SK-N-SH (cell line): Measurements from ENCODE around the gene CBX8. TPM values are rescaled to one million over a fixed set of nuclear protein-coding genes. Genes with fewer than 3 reads are reported as not detected.

Source experiments
- CTCF ChIA-PET: fragments of 300-600, 350-600 bp; formaldehyde crosslinking; extraction: SDS; loops from one replicate; lab custom pipeline; 2021; lab: Yijun Ruan, JAX
- POLR2A ChIA-PET: fragments of 350-600 bp; sonication (Branson Sonifier 250); formaldehyde crosslinking; extraction: SDS; loops from one replicate; lab custom pipeline; 2020; ENCODE audit warnings: antibody characterized with exemption, inconsistent platforms; lab: Yijun Ruan, JAX
- DNase-seq: peaks from one replicate; pipeline ENCODE4 v3.0.0; 2012
- H2AFZ ChIP-seq: fragments of 200-600 bp; sonication (generic); 2 replicates; pipeline ENCODE4 v1.8.1; 2016; ENCODE audit warnings: antibody characterized with exemption, mild to moderate bottlenecking, low read depth
- H3F3A ChIP-seq: fragments of 200-600 bp; sonication (generic); replicated peaks from 2 replicates; pipeline ENCODE3; 2016; ENCODE audit warnings: antibody characterized with exemption, mild to moderate bottlenecking; ENCODE audit not compliant: insufficient read depth
- H3K27ac ChIP-seq, 2 experiments: fragments of 200-500 bp in 1 of 2; fragments of 200-600 bp in 1 of 2; sonication (Bioruptor generic) in 1 of 2; sonication (generic), shearing (Covaris generic) in 1 of 2; 2 replicates each; pipeline versions ENCODE4 v1.5.1 to v1.6.1; 2014 to 2016; ENCODE audit warnings: low read depth in 2 of 2, inconsistent platforms in 1 of 2, low read length in 1 of 2, mild to moderate bottlenecking in 1 of 2, mixed read lengths in 1 of 2
- H3K27me3 ChIP-seq: fragments of 200-600 bp; sonication (generic), shearing (Covaris generic); 2 replicates; pipeline ENCODE4 v1.6.1; 2016; ENCODE audit warnings: mixed run types; ENCODE audit not compliant: insufficient read depth
- H3K36me3 ChIP-seq, 2 experiments: fragments of 200-500 bp in 1 of 2; fragments of 200-600 bp in 1 of 2; sonication (Bioruptor generic) in 1 of 2; sonication (generic) in 1 of 2; replicated peaks in 1 of 2; 2 replicates each; pipeline versions ENCODE3 to v1.5.1; 2014 to 2016; ENCODE audit warnings: low read length in 1 of 2, mild to moderate bottlenecking in 1 of 2; ENCODE audit not compliant: insufficient read depth in 2 of 2, control insufficient read depth in 1 of 2
- H3K4me1 ChIP-seq, 2 experiments: fragments of 200-500 bp in 1 of 2; fragments of 200-600 bp in 1 of 2; sonication (Bioruptor generic) in 1 of 2; sonication (generic), shearing (Covaris generic) in 1 of 2; 2 replicates each; pipeline versions ENCODE4 v1.5.1 to v1.6.1; 2014 to 2016; ENCODE audit warnings: low read depth in 1 of 2, low read length in 1 of 2, mixed run types in 1 of 2; ENCODE audit not compliant: insufficient read depth in 2 of 2, control insufficient read depth in 1 of 2
- H3K4me2 ChIP-seq: fragments of 200-600 bp; sonication (generic), shearing (Covaris generic); 2 replicates; pipeline ENCODE4 v1.6.1; 2017; ENCODE audit warnings: mixed run types
- H3K4me3 ChIP-seq, 2 experiments: fragments of 200-500 bp in 1 of 2; fragments of 200-600 bp in 1 of 2; sonication (Bioruptor generic) in 1 of 2; sonication (generic), shearing (Covaris generic) in 1 of 2; 2 replicates each; pipeline versions ENCODE4 v1.5.1 to v1.8.1; 2014 to 2016; ENCODE audit warnings: low read depth in 2 of 2, inconsistent platforms in 1 of 2, low read length in 1 of 2, mild to moderate bottlenecking in 1 of 2, mixed read lengths in 1 of 2, moderate library complexity in 1 of 2
- H3K79me2 ChIP-seq: fragments of 200-600 bp; sonication (generic); 2 replicates; pipeline ENCODE4 v1.8.1; 2017; ENCODE audit warnings: mild to moderate bottlenecking; ENCODE audit not compliant: insufficient read depth
- H3K9ac ChIP-seq: fragments of 200-600 bp; sonication (generic); 2 replicates; pipeline ENCODE4 v1.6.1; 2017; ENCODE audit warnings: mixed run types
- H3K9me2 ChIP-seq: fragments of 200-600 bp; sonication (generic); 2 replicates; pipeline ENCODE4 v1.6.1; 2017; ENCODE audit warnings: mixed run types
- H3K9me3 ChIP-seq: fragments of 200-600 bp; sonication (generic); 2 replicates; pipeline ENCODE4 v1.6.1; 2017; ENCODE audit warnings: mixed run types, mild to moderate bottlenecking, moderate library complexity
- H4K20me1 ChIP-seq: fragments of 200-600 bp; sonication (generic); 2 replicates; pipeline ENCODE4 v1.6.1; 2017; ENCODE audit warnings: mild to moderate bottlenecking, mixed run types; ENCODE audit not compliant: insufficient read depth
- CTCF ChIP-seq: fragments of 200-600 bp; sonication (generic); IDR thresholded peaks from 2 replicates; pipeline ENCODE4 v1.6.1; 2017; ENCODE audit warnings: antibody characterized with exemption, mild to moderate bottlenecking, moderate library complexity
- ELF1 ChIP-seq: IDR thresholded peaks from 2 replicates; pipeline ENCODE4 v1.4.0; 2012
- EP300 ChIP-seq, 2 experiments: IDR thresholded peaks; 2 replicates each; pipeline versions ENCODE4 v1.4.0 to v1.6.1; 2012; ENCODE audit warnings: borderline replicate concordance in 1 of 2, low read depth in 1 of 2, low read length in 1 of 2
- EZH2phosphoT487 ChIP-seq: fragments of 200-600 bp; sonication (generic); IDR thresholded peaks from 2 replicates; pipeline ENCODE4 v1.6.1; 2017; ENCODE audit warnings: low read depth, mixed run types, mild to moderate bottlenecking, antibody characterized with exemption, moderate library complexity, borderline replicate concordance
- FOXJ3 ChIP-seq: sonication (generic); formaldehyde crosslinking; IDR thresholded peaks from 2 replicates; pipeline ENCODE4 v1.5.1; 2020; ENCODE audit warnings: mild to moderate bottlenecking, missing genetic modification reagents
- FOXM1 ChIP-seq: IDR thresholded peaks from 2 replicates; pipeline ENCODE4 v1.4.0; 2012; ENCODE audit warnings: low read depth, mild to moderate bottlenecking
- GABPA ChIP-seq: IDR thresholded peaks from 2 replicates; pipeline ENCODE4 v1.4.0; 2012; ENCODE audit warnings: low read depth, mild to moderate bottlenecking
- GATA2 ChIP-seq: sonication (generic); formaldehyde crosslinking; IDR thresholded peaks from 2 replicates; pipeline ENCODE4 v1.5.0; 2020; ENCODE audit warnings: mild to moderate bottlenecking, missing genetic modification reagents
- JUND ChIP-seq: IDR thresholded peaks from 2 replicates; pipeline ENCODE4 v1.4.0; 2012
- MEF2A ChIP-seq: IDR thresholded peaks from 2 replicates; pipeline ENCODE4 v1.4.0; 2012; ENCODE audit warnings: low read depth, borderline replicate concordance
- MXI1 ChIP-seq: IDR thresholded peaks from 2 replicates; pipeline ENCODE4 v1.6.1; 2012; ENCODE audit warnings: mild to moderate bottlenecking, low read depth, low read length, improper control_type of control experiment
- NFIC ChIP-seq: IDR thresholded peaks from 2 replicates; pipeline ENCODE4 v1.4.0; 2012; ENCODE audit warnings: borderline replicate concordance
- NRF1 ChIP-seq: IDR thresholded peaks from 2 replicates; pipeline ENCODE4 v1.6.1; 2012; ENCODE audit warnings: low read depth, mild to moderate bottlenecking, low read length
- POLR2AphosphoS5 ChIP-seq: IDR thresholded peaks from 2 replicates; pipeline ENCODE4 v1.6.1; 2012; ENCODE audit warnings: low read depth, low read length
- RAD21 ChIP-seq: IDR thresholded peaks from 2 replicates; pipeline ENCODE4 v1.6.1; 2012; ENCODE audit warnings: mild to moderate bottlenecking, low read length
- RCOR1 ChIP-seq: fragments of 150-350 bp; IDR thresholded peaks from 2 replicates; pipeline ENCODE4 v1.6.1; 2017; ENCODE audit warnings: antibody characterized with exemption, low read length
- RXRA ChIP-seq: IDR thresholded peaks from 2 replicates; pipeline ENCODE4 v1.4.0; 2012; ENCODE audit warnings: low read depth, mild to moderate bottlenecking, borderline replicate concordance
- SIN3A ChIP-seq: IDR thresholded peaks from 2 replicates; pipeline ENCODE4 v1.6.1; 2012; ENCODE audit warnings: low read depth, mild to moderate bottlenecking, low read length, moderate library complexity, borderline replicate concordance
- SMC3 ChIP-seq: IDR thresholded peaks from 2 replicates; pipeline ENCODE4 v1.6.1; 2012; ENCODE audit warnings: low read depth, low read length, improper control_type of control experiment
- TAF1 ChIP-seq: IDR thresholded peaks from 2 replicates; pipeline ENCODE4 v1.6.1; 2012; ENCODE audit warnings: low read depth, mild to moderate bottlenecking, low read length, moderate library complexity, borderline replicate concordance
- TCF12 ChIP-seq: IDR thresholded peaks from 2 replicates; pipeline ENCODE4 v1.4.0; 2012
- USF2 ChIP-seq: fragments of 150-350 bp; IDR thresholded peaks from 2 replicates; pipeline ENCODE4 v1.6.1; 2017; ENCODE audit warnings: antibody characterized with exemption, low read length, low read depth, borderline replicate concordance
- YY1 ChIP-seq: IDR thresholded peaks from 2 replicates; pipeline ENCODE4 v1.4.0; 2012; ENCODE audit warnings: low read depth, mild to moderate bottlenecking
- ZBTB33 ChIP-seq: IDR thresholded peaks from 2 replicates; pipeline ENCODE4 v1.4.0; 2012; ENCODE audit warnings: low read depth, borderline replicate concordance
- WGBS: methylation state at CpG from one replicate; pipeline ENCODE4 v1.1.6; 2017; ENCODE audit warnings: low lambda C conversion rate; 5-methylcytosine and 5-hydroxymethylcytosine counted together
- polyA plus RNA-seq, 3 experiments: library from polyadenylated mRNA; depleted of rRNA; stranded (reverse); fragments of >200 nt; gene quantifications; 2 replicates each; pipeline ENCODE4 v1.2.3, GENCODE V29; 2012
- TF ChIP-seq, protein P1 (sequence below): fragments of 150-350 bp; IDR thresholded peaks from 2 replicates; pipeline ENCODE4 v1.6.1; 2016; ENCODE audit warnings: mild to moderate bottlenecking, low read depth, low read length

Gene CBX8
- polyA plus RNA-seq, 1 of the 3 experiments (the other 2 are of a cell fraction): 2.9 TPM

GRCh38 chr17:79811011-79811867 lies 14.4 kb upstream of the CBX8 start:
- Histone ChIP-seq H3K4me3 (peak overlapping the region; percentile 50 to 51), H3K79me2 (no peaks in the 10 kb centered on the region), H3K27ac (peak overlapping the region in 1 of 2 experiments; percentile 90; a peak in 2 of 4 replicates), H3K36me3 (no peaks in the 10 kb centered on the region), H3F3A (peaks cover 19% of the 10 kb centered on the region), H3K27me3 (peaks cover 34% of the 10 kb centered on the region), H3K4me1 (peaks cover 15 to 41% of the 10 kb centered on the region in 2 experiments), H3K9me3 (no peaks in the 10 kb centered on the region), H4K20me1 (no peaks in the 10 kb centered on the region), H3K9ac (no peak overlapping the region), H3K9me2 (no peaks in the 10 kb centered on the region), H3K4me2 (peak overlapping the region; percentile 100), H2AFZ (peak overlapping the region; percentile 72)
- ChIA-PET CTCF (interaction anchor here (0.6 to 14.7 kb wide), 44 partner anchors 8 to 608 kb away, joined by 3 to 274 read pairs (median 5); partner anchors contain the start of genes CBX2, CBX4, CBX8 and GAA), POLR2A (interaction anchor here (0.9 to 6.9 kb wide), 12 partner anchors 14 to 174 kb away, joined by 3 to 93 read pairs (median 5); partner anchors contain the start of genes CBX4 and CBX8)
- peak; percentile 97 for DNase-seq
- WGBS: 2% methylated on average over 44 of the region's 66 CpGs
- TF ChIP-seq MEF2A (no peak), ELF1 (no peak), GATA2 (no peak), USF2 (no peak), TCF12 (peak; percentile 57; the same call in 1 of the 2 replicates), JUND (no peak), ZBTB33 (no peak), POLR2AphosphoS5 (no peak), RAD21 (peak; percentile 65), SMC3 (peak; percentile 71), MXI1 (peak; percentile 54), CTCF (peak; percentile 93), RCOR1 (no peak), NRF1 (peak; percentile 52), YY1 (0 out of 2 replicates have a peak, but pooled peaks have one; percentile 43), GABPA (no peak), TAF1 (no peak), EZH2phosphoT487 (no peak), FOXM1 (no peak), EP300 (IDR thresholded peaks at IDR 0.05; ENCODE audit: borderline replicate concordance in 1 of 2, low read depth in 1 of 2, low read length in 1 of 2) (peak in 1 of 2 experiments; percentile 23; a peak in 1 of 4 replicates), NFIC (no peak), RXRA (no peak), SIN3A (peak; percentile 58; the same call in 1 of the 2 replicates), FOXJ3 (no peak)
- TF ChIP-seq, protein P1, sequence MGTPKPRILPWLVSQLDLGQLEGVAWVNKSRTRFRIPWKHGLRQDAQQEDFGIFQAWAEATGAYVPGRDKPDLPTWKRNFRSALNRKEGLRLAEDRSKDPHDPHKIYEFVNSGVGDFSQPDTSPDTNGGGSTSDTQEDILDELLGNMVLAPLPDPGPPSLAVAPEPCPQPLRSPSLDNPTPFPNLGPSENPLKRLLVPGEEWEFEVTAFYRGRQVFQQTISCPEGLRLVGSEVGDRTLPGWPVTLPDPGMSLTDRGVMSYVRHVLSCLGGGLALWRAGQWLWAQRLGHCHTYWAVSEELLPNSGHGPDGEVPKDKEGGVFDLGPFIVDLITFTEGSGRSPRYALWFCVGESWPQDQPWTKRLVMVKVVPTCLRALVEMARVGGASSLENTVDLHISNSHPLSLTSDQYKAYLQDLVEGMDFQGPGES: no peak
